Activated CD4-positive, alpha-beta T cell treated with anti-CD3 and anti-CD28 coated beads, Interleukin-2, amount 10 ng/mL, durations not matched to agents 24 days and 14 days (primary cell): ENCODE measurements around the gene GSK3B. TPM values are rescaled to one million over a fixed set of nuclear protein-coding genes. Genes with fewer than 3 reads are reported as not detected.

Experiments used
- DNase-seq: peaks from one replicate; pipeline ENCODE4 v3.0.0; 2022
- H3K27ac Mint-ChIP-seq: one replicate; pipeline ENCODE4 v1.8.0; 2022; ENCODE audit warnings: mild to moderate bottlenecking, mixed read lengths
- H3K27me3 Mint-ChIP-seq: one replicate; pipeline ENCODE4 v1.8.0; 2022; ENCODE audit warnings: mixed read lengths
- H3K36me3 Mint-ChIP-seq: one replicate; pipeline ENCODE4 v1.8.0; 2022; ENCODE audit warnings: low read depth, mild to moderate bottlenecking, mixed read lengths
- H3K4me1 Mint-ChIP-seq: one replicate; pipeline ENCODE4 v1.8.0; 2021; ENCODE audit warnings: mixed read lengths
- H3K4me3 Mint-ChIP-seq: one replicate; pipeline ENCODE4 v1.8.0; 2022; ENCODE audit warnings: mild to moderate bottlenecking, moderate library complexity, mixed read lengths
- H3K9me3 Mint-ChIP-seq: one replicate; pipeline ENCODE4 v1.8.0; 2021; ENCODE audit warnings: mixed read lengths
- intact Hi-C: fragments of 100-400 bp; cut with micrococcal nuclease; formaldehyde crosslinking; loops from one replicate; pipeline ENCODE4 v1.15.1; 2023
- total RNA-seq: library from RNA; stranded (reverse); gene quantifications from 2 replicates; pipeline ENCODE4 v1.2.3, GENCODE V29; 2022

The GSK3B gene
- total RNA-seq, 1 donor from 2014 or later = 37.1 TPM

DNA sequence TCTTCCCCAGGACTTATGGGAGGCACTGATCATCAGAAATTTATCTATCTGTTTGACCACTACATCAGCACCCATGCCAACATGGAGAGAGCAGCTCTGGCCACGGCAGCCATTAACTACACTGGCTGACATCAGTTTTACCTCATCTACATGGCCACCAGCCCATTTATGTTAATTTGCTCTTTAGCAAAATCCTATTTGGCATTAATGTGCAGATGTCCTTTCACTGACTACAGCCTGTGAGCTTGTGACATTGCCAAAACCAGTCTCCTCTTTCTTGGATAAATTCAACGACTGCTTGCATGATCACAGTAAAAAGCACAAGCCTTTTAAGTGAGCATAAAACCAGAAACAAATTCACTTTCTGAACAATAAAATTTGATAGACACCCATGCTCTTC, 264.8 kb downstream of the GSK3B start:
- peaks cover 11% of the 10 kb centered on the region for H3K36me3 Mint-ChIP-seq
- no peak for DNase-seq
- no peak overlapping the region for H3K27ac Mint-ChIP-seq
- no peaks in the 10 kb centered on the region for H3K27me3 Mint-ChIP-seq
- no peak overlapping the region for H3K4me3 Mint-ChIP-seq
- no peaks in the 10 kb centered on the region for H3K4me1 Mint-ChIP-seq
- H3K9me3 Mint-ChIP-seq = no peaks in the 10 kb centered on the region
- intact Hi-C loops = loop anchor here (10.0 kb wide), 1 partner anchor 725 kb away; no protein-coding TSS in a partner anchor

DNA sequence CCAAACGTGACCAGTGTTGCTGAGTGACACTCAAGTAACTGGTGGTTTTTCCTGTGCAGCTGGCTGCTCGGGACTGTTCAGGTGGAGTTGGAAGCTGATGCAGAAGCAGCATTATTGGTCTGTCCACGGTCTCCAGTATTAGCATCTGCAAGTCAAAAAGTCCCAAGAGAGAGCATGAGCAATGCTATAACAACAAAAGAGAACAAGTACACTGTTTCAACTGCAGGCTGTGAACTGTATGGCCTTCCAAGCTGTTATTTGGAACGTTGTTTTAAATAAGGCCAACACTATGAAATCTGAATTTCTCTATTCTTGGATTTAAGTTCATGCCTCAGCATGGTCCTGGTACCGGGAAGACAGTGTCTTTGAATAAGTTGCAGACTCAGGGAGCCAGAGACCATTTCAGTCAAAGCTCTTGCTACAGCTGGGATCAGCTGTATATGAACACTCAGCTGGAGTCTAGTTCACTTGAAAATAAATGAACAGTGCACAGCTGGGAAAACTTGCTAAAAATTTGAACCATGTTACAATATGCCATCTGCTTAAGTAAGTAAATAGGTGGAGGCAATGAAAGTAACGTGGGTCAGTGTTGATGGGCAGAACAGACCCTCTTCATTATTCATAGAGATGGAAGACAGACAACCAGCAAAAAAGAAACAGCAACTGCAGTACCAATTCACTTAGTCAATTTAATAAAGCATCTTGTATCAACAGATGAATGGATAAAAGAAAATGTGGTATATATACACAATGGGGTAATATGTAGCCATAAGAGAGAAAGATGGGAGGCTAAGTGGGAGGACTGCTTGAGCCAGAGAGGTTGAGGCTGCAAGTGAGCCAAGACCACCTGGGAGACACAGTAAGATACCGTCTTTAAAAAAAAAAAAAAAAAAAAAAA, 267.3 kb downstream of the GSK3B start:
- Mint-ChIP-seq H3K9me3 (no peaks in the 10 kb centered on the region), H3K4me1 (no peaks in the 10 kb centered on the region), H3K27ac (no peak overlapping the region), H3K27me3 (no peaks in the 10 kb centered on the region), H3K4me3 (no peak overlapping the region), H3K36me3 (peaks cover 11% of the 10 kb centered on the region)
- DNase-seq = no peak
- intact Hi-C loops = loop anchor here (10.0 kb wide), 1 partner anchor 728 kb away; no protein-coding TSS in a partner anchor

DNA sequence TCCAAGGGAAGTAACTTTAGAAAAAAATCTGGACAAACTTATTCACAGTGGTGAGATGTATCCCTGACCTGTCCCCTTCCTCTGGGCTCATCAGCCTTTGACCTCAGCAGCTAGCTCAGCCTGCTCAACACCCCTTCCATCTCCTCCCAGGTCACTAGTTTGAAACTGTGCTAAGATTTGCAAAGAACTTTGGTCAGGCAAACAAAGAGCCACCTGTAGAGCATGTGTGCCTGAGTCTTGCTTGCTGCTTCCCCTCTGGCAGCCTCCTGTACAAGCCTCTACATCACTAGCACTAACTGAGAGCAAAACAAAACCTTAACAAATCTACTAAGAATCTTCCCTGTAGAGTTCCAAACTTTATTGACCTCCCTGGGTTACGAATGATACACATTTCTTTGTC, 268.4 kb downstream of the GSK3B start:
- Mint-ChIP-seq H3K27me3 (no peaks in the 10 kb centered on the region), H3K36me3 (peaks cover 9% of the 10 kb centered on the region), H3K9me3 (no peaks in the 10 kb centered on the region), H3K27ac (no peak overlapping the region), H3K4me1 (no peaks in the 10 kb centered on the region), H3K4me3 (no peak overlapping the region)
- DNase-seq = no peak
- intact Hi-C loops = loop anchor here (10.0 kb wide), 1 partner anchor 729 kb away; no protein-coding TSS in a partner anchor

DNA sequence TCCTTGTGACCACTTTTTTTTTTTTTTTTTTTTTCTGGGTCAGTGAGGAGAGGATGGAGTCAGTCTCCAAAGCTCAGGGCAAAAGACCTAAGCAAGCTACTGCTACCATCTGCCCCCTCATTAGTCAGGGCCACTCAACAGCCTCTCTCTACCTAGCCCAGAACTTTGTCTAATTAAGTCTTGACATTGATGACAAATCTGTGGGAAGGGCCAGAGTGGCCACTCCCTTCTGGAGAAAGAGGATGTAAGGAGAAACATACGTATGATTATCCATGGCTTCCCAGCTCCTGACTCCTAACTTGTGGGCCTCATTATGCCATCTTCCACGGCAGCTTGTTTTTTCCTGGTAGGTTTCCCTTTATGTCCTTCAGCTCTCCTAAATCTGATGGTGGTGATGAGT, 274.4 kb downstream of the GSK3B start:
- intact Hi-C loops = loop anchor here (5.0 to 10.0 kb wide), 2 partner anchors 362 to 735 kb away; no protein-coding TSS in a partner anchor

DNA sequence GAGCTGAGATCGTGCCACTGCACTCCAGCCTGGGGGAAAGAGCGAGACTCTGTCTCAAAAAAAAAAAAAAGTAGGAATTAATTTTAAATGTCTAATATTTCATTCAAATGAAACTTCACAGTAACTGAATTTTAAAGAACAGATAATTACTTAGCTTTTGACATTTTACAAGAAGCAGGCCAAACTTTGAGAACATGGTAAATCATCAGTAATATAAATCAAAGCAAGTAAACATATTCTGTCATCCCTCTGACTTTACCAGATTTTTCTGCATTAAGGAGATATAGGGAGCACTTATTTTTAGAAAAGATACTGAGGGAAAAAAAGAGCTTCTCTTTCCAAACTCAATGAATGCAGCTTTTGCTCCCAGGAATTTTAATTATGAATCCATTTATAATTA, 275.3 kb downstream of the GSK3B start:
- H3K4me1 Mint-ChIP-seq = no peaks in the 10 kb centered on the region
- no peaks in the 10 kb centered on the region for H3K27me3 Mint-ChIP-seq
- H3K4me3 Mint-ChIP-seq = no peak overlapping the region
- intact Hi-C loops = no loop called here
- H3K27ac Mint-ChIP-seq = no peak overlapping the region
- DNase-seq = no peak
- H3K36me3 Mint-ChIP-seq = no peaks in the 10 kb centered on the region
- H3K9me3 Mint-ChIP-seq = no peaks in the 10 kb centered on the region

More for the DNA sequence above, 274.4 kb downstream of the GSK3B start:
- H3K4me1 Mint-ChIP-seq = no peaks in the 10 kb centered on the region
- H3K27ac Mint-ChIP-seq = no peak overlapping the region
- H3K9me3 Mint-ChIP-seq = no peaks in the 10 kb centered on the region
- peaks cover 2% of the 10 kb centered on the region for H3K36me3 Mint-ChIP-seq
- no peaks in the 10 kb centered on the region for H3K27me3 Mint-ChIP-seq
- H3K4me3 Mint-ChIP-seq = no peak overlapping the region
- DNase-seq = no peak

DNA sequence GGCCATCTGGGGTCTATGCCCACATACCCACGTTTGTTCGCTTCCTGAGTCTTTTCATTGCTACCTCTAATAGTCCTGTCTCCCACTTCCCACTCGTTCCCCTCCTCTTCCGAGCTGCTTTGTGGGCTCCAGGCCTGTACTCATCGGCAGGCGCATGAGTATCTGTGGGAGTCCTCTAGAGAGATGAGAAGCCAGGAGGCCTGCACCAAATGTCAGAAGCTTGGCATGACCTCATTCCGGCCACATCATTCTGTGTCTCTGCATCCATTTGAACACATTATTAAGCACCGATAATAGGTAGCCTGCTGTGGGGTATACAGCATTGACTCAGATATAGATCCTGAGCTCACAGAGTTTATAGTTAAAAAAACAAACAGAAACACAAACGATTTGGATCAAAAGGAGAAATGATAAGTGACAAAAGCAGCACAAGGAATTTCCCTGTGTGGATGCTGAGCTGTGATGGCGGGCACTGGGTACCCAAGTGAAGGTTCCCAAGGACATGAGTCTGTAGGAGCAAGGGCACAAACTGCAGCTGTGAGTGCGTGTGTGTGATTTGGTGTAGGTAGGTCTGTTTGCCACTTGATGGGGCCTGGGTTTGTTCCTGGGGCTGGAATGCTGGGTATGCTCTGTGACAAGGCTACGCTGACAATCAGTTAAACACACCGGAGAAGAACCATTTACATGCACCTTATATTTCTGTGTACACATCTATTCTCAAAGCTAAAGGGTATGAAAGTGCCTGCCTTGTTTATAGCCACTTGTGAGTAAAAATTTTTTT, 276.5 kb downstream of the GSK3B start:
- intact Hi-C loops = no loop called here
- H3K4me1 Mint-ChIP-seq = no peaks in the 10 kb centered on the region
- DNase-seq = no peak
- no peak overlapping the region for H3K4me3 Mint-ChIP-seq
- no peak overlapping the region for H3K27ac Mint-ChIP-seq
- no peaks in the 10 kb centered on the region for H3K9me3 Mint-ChIP-seq
- no peaks in the 10 kb centered on the region for H3K27me3 Mint-ChIP-seq
- H3K36me3 Mint-ChIP-seq = no peaks in the 10 kb centered on the region

DNA sequence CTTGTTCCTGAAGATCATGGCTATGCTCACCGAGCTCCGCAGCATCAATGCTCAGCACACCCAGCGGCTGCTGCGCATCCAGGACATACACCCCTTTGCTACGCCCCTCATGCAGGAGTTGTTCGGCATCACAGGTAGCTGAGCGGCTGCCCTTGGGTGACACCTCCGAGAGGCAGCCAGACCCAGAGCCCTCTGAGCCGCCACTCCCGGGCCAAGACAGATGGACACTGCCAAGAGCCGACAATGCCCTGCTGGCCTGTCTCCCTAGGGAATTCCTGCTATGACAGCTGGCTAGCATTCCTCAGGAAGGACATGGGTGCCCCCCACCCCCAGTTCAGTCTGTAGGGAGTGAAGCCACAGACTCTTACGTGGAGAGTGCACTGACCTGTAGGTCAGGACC, 277.2 kb downstream of the GSK3B start:
- no peaks in the 10 kb centered on the region for H3K4me1 Mint-ChIP-seq
- intact Hi-C loops = no loop called here
- H3K27ac Mint-ChIP-seq = no peak overlapping the region
- H3K9me3 Mint-ChIP-seq = no peaks in the 10 kb centered on the region
- no peaks in the 10 kb centered on the region for H3K27me3 Mint-ChIP-seq
- DNase-seq = no peak
- no peak overlapping the region for H3K4me3 Mint-ChIP-seq
- no peaks in the 10 kb centered on the region for H3K36me3 Mint-ChIP-seq

DNA sequence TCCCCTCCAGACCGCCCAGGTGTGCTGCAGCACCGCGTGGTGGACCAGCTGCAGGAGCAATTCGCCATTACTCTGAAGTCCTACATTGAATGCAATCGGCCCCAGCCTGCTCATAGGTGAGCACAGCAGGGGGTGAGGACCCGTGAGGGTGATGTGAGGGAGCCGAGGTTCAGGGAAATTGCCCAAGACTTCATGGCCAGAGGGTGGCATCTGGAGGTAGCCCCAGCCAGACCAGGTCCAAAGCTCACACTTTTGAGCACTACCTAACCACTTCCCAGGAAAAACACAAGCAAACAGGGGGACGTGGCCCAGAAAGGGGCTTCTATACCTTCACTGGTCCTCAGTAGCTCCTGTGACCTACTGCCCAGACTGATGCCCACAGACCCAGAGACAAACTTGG, 278.5 kb downstream of the GSK3B start:
- Mint-ChIP-seq H3K4me3 (no peak overlapping the region), H3K27ac (no peak overlapping the region), H3K36me3 (no peaks in the 10 kb centered on the region), H3K9me3 (no peaks in the 10 kb centered on the region), H3K27me3 (no peaks in the 10 kb centered on the region), H3K4me1 (peaks cover 2% of the 10 kb centered on the region)
- intact Hi-C loops = no loop called here
- no peak for DNase-seq

DNA sequence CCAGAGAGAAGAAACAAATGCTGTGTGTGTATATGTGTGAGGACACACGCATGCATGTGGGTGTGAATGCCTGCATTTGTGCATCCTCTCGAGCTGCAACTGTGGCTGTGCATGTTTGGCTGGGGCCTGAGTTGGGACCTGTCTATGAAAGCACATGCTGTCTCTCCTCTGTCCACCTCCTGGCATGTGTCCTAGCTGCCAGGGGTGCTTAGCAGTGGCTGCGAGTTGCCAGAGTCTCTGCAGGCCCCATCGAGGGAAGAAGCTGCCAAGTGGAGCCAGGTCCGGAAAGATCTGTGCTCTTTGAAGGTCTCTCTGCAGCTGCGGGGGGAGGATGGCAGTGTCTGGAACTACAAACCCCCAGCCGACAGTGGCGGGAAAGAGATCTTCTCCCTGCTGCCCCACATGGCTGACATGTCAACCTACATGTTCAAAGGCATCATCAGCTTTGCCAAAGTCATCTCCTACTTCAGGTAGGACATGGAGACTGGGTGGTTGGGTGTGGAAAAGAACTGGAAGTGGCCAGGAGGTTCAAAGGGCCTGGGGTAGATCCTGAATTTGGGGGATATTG, 281.7 kb downstream of the GSK3B start:
- intact Hi-C loops = loop anchor here (5.0 kb wide), 1 partner anchor 280 kb away; the partner anchor contains the start of gene GSK3B
- H3K36me3 Mint-ChIP-seq = no peaks in the 10 kb centered on the region

DNA sequence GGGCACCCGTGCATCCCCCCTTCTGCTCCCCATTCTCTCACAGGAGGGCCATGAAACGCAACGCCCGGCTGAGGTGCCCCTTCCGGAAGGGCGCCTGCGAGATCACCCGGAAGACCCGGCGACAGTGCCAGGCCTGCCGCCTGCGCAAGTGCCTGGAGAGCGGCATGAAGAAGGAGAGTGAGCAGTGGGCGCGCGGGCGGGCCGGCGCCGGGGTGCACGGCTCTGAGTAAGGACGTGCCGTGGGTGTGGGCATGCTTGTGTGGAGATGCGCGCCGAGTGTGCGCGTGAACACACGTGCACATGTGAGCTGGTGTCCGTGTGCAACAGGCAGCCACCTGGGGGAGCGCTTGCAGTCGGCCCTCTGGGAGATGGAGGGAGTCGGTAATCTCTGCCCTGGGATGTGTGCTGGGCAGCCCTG, 284.2 kb downstream of the GSK3B start:
- intact Hi-C loops = loop anchor here (5.0 kb wide), 1 partner anchor 282 kb away; the partner anchor contains the start of gene GSK3B
- peaks cover 6% of the 10 kb centered on the region for H3K27me3 Mint-ChIP-seq

More for the DNA sequence above, 281.7 kb downstream of the GSK3B start:
- peaks cover 7% of the 10 kb centered on the region for H3K4me1 Mint-ChIP-seq
- no peaks in the 10 kb centered on the region for H3K9me3 Mint-ChIP-seq
- no peak overlapping the region for H3K4me3 Mint-ChIP-seq
- no peak for DNase-seq
- no peak overlapping the region for H3K27ac Mint-ChIP-seq
- no peaks in the 10 kb centered on the region for H3K27me3 Mint-ChIP-seq

DNA sequence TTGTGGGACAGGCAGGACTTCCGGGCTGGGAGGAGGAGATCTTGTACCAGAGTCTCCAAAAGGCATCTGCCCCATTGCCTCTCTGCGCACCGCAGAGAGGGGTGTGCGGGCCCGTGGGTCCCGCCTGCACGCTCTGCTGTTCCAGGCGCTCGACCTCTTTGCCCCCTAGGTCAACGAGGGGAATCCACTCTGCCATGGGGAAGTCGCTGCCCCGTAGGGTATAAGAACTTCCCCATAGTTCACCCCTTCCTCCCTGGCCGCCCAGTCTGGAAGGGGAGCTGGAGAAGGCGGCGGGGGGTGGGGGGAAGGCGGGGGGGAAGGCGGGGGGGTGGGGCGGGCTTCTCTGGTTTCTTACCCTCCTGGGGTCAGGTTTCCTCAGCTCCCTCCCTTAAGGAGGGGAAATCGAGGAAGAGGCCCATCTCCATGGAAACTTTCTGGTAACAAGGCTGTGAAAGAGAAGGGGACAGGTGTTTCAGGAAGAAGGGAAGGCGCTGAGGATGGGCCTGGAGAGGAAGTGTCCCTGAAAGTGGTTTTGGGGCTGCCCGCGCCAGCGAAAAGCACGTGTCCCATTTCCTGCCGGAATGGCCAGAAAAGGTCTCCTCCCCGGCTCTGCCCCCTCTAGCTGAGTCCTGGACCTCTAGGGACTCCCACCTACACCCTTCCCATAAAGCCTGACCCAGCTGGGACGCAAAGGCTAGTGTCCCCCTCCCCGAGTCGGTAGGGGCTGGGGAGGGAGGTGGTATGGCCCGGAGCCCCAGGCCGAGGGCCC, 284.8 kb downstream of the GSK3B start:
- H3K27me3 Mint-ChIP-seq = peaks cover 7% of the 10 kb centered on the region
- peak overlapping the region; percentile 64 for H3K27ac Mint-ChIP-seq
- peak overlapping the region; percentile 79 for H3K4me3 Mint-ChIP-seq
- DNase-seq = no peak
- intact Hi-C loops = loop anchor here (5.0 kb wide), 1 partner anchor 283 kb away; the partner anchor contains the start of gene GSK3B
- no peaks in the 10 kb centered on the region for H3K9me3 Mint-ChIP-seq
- peaks cover 7% of the 10 kb centered on the region for H3K4me1 Mint-ChIP-seq
- H3K36me3 Mint-ChIP-seq = no peaks in the 10 kb centered on the region

More for the DNA sequence above, 284.2 kb downstream of the GSK3B start:
- DNase-seq = peak; percentile 79
- H3K4me1 Mint-ChIP-seq = peaks cover 7% of the 10 kb centered on the region
- H3K27ac Mint-ChIP-seq = peak overlapping the region; percentile 64
- H3K4me3 Mint-ChIP-seq = peak overlapping the region; percentile 79
- no peaks in the 10 kb centered on the region for H3K36me3 Mint-ChIP-seq
- no peaks in the 10 kb centered on the region for H3K9me3 Mint-ChIP-seq

DNA sequence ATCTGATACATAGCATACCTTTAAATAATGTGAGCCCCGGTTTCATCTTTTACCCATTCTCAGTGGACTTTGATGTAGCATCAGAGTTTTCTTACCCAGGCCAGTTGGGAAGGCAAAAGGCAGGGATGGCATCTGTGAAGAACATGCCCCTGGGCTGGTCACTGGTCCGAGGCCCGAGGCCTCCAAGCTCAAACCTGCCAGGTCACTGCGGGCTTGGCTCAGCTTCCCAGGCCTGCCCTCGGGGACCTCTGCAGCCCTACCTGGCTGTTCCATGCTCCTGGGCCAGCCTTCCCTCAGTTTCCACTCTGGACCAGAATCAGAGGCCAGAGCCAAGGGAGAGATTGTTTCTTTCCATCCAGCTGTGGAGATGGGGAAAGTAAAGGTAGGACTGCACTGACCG, 285.4 kb downstream of the GSK3B start:
- intact Hi-C loops = no loop called here

DNA sequence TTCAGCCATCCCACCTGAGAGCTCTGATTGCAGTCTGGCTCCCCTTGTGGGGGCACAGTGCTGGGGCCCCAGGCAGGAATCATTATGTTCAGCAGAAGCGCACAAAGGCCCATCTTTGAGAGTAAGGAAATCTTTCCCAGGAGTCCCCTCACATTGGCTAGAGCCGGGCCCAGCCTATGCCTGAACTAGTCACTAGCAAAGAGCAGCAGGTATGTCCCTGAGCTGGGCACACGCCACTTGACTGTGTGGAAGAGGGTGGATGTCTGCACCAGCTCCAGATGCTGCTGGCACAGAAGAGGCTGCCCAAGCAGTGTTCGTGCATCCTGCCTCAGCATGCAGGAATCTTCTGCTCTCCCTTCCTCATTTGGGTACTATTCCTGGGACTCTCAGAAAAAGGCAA, 286.0 kb downstream of the GSK3B start:
- intact Hi-C loops = no loop called here
- Mint-ChIP-seq H3K4me3 (no peak overlapping the region), H3K27ac (no peak overlapping the region), H3K4me1 (peaks cover 7% of the 10 kb centered on the region), H3K9me3 (no peaks in the 10 kb centered on the region), H3K27me3 (peaks cover 8% of the 10 kb centered on the region), H3K36me3 (no peaks in the 10 kb centered on the region)
- DNase-seq = no peak

More for the DNA sequence above, 285.4 kb downstream of the GSK3B start:
- Mint-ChIP-seq H3K27ac (no peak overlapping the region), H3K4me3 (no peak overlapping the region), H3K27me3 (peaks cover 7% of the 10 kb centered on the region), H3K36me3 (no peaks in the 10 kb centered on the region), H3K4me1 (peaks cover 7% of the 10 kb centered on the region), H3K9me3 (no peaks in the 10 kb centered on the region)
- no peak for DNase-seq
